SK-N-SH (cell line): ENCODE measurements around the gene DGUOK. TPM values are rescaled to one million over a fixed set of nuclear protein-coding genes. Genes with fewer than 3 reads are reported as not detected.

Source experiments
- CTCF ChIA-PET: fragments of 300-600, 350-600 bp; formaldehyde crosslinking; extraction: SDS; loops from one replicate; lab custom pipeline; 2021; lab: Yijun Ruan, JAX
- POLR2A ChIA-PET: fragments of 350-600 bp; sonication (Branson Sonifier 250); formaldehyde crosslinking; extraction: SDS; loops from one replicate; lab custom pipeline; 2020; ENCODE audit warnings: antibody characterized with exemption, inconsistent platforms; lab: Yijun Ruan, JAX
- DNase-seq: peaks from one replicate; pipeline ENCODE4 v3.0.0; 2012
- H2AFZ ChIP-seq: fragments of 200-600 bp; sonication (generic); 2 replicates; pipeline ENCODE4 v1.8.1; 2016; ENCODE audit warnings: antibody characterized with exemption, mild to moderate bottlenecking, low read depth
- H3F3A ChIP-seq: fragments of 200-600 bp; sonication (generic); replicated peaks from 2 replicates; pipeline ENCODE3; 2016; ENCODE audit warnings: antibody characterized with exemption, mild to moderate bottlenecking; ENCODE audit not compliant: insufficient read depth
- H3K27ac ChIP-seq, 2 experiments: fragments of 200-500 bp in 1 of 2; fragments of 200-600 bp in 1 of 2; sonication (Bioruptor generic) in 1 of 2; sonication (generic), shearing (Covaris generic) in 1 of 2; 2 replicates each; pipeline versions ENCODE4 v1.5.1 to v1.6.1; 2014 to 2016; ENCODE audit warnings: low read depth in 2 of 2, inconsistent platforms in 1 of 2, low read length in 1 of 2, mild to moderate bottlenecking in 1 of 2, mixed read lengths in 1 of 2
- H3K27me3 ChIP-seq: fragments of 200-600 bp; sonication (generic), shearing (Covaris generic); 2 replicates; pipeline ENCODE4 v1.6.1; 2016; ENCODE audit warnings: mixed run types; ENCODE audit not compliant: insufficient read depth
- H3K36me3 ChIP-seq, 2 experiments: fragments of 200-500 bp in 1 of 2; fragments of 200-600 bp in 1 of 2; sonication (Bioruptor generic) in 1 of 2; sonication (generic) in 1 of 2; replicated peaks in 1 of 2; 2 replicates each; pipeline versions ENCODE3 to v1.5.1; 2014 to 2016; ENCODE audit warnings: low read length in 1 of 2, mild to moderate bottlenecking in 1 of 2; ENCODE audit not compliant: insufficient read depth in 2 of 2, control insufficient read depth in 1 of 2
- H3K4me1 ChIP-seq, 2 experiments: fragments of 200-500 bp in 1 of 2; fragments of 200-600 bp in 1 of 2; sonication (Bioruptor generic) in 1 of 2; sonication (generic), shearing (Covaris generic) in 1 of 2; 2 replicates each; pipeline versions ENCODE4 v1.5.1 to v1.6.1; 2014 to 2016; ENCODE audit warnings: low read depth in 1 of 2, low read length in 1 of 2, mixed run types in 1 of 2; ENCODE audit not compliant: insufficient read depth in 2 of 2, control insufficient read depth in 1 of 2
- H3K4me2 ChIP-seq: fragments of 200-600 bp; sonication (generic), shearing (Covaris generic); 2 replicates; pipeline ENCODE4 v1.6.1; 2017; ENCODE audit warnings: mixed run types
- H3K4me3 ChIP-seq, 2 experiments: fragments of 200-500 bp in 1 of 2; fragments of 200-600 bp in 1 of 2; sonication (Bioruptor generic) in 1 of 2; sonication (generic), shearing (Covaris generic) in 1 of 2; 2 replicates each; pipeline versions ENCODE4 v1.5.1 to v1.8.1; 2014 to 2016; ENCODE audit warnings: low read depth in 2 of 2, inconsistent platforms in 1 of 2, low read length in 1 of 2, mild to moderate bottlenecking in 1 of 2, mixed read lengths in 1 of 2, moderate library complexity in 1 of 2
- H3K79me2 ChIP-seq: fragments of 200-600 bp; sonication (generic); 2 replicates; pipeline ENCODE4 v1.8.1; 2017; ENCODE audit warnings: mild to moderate bottlenecking; ENCODE audit not compliant: insufficient read depth
- H3K9ac ChIP-seq: fragments of 200-600 bp; sonication (generic); 2 replicates; pipeline ENCODE4 v1.6.1; 2017; ENCODE audit warnings: mixed run types
- H3K9me2 ChIP-seq: fragments of 200-600 bp; sonication (generic); 2 replicates; pipeline ENCODE4 v1.6.1; 2017; ENCODE audit warnings: mixed run types
- H3K9me3 ChIP-seq: fragments of 200-600 bp; sonication (generic); 2 replicates; pipeline ENCODE4 v1.6.1; 2017; ENCODE audit warnings: mixed run types, mild to moderate bottlenecking, moderate library complexity
- H4K20me1 ChIP-seq: fragments of 200-600 bp; sonication (generic); 2 replicates; pipeline ENCODE4 v1.6.1; 2017; ENCODE audit warnings: mild to moderate bottlenecking, mixed run types; ENCODE audit not compliant: insufficient read depth
- EZH2phosphoT487 ChIP-seq: fragments of 200-600 bp; sonication (generic); IDR thresholded peaks from 2 replicates; pipeline ENCODE4 v1.6.1; 2017; ENCODE audit warnings: low read depth, mixed run types, mild to moderate bottlenecking, antibody characterized with exemption, moderate library complexity, borderline replicate concordance
- FOXM1 ChIP-seq: IDR thresholded peaks from 2 replicates; pipeline ENCODE4 v1.4.0; 2012; ENCODE audit warnings: low read depth, mild to moderate bottlenecking
- GATA2 ChIP-seq: sonication (generic); formaldehyde crosslinking; IDR thresholded peaks from 2 replicates; pipeline ENCODE4 v1.5.0; 2020; ENCODE audit warnings: mild to moderate bottlenecking, missing genetic modification reagents
- IRF3 ChIP-seq: fragments of 150-350 bp; IDR thresholded peaks from 2 replicates; pipeline ENCODE4 v1.6.1; 2016; ENCODE audit warnings: mild to moderate bottlenecking, low read depth, low read length
- JUND ChIP-seq: IDR thresholded peaks from 2 replicates; pipeline ENCODE4 v1.4.0; 2012
- PBX3 ChIP-seq: IDR thresholded peaks from 2 replicates; pipeline ENCODE4; 2012
- POLR2AphosphoS5 ChIP-seq: IDR thresholded peaks from 2 replicates; pipeline ENCODE4 v1.6.1; 2012; ENCODE audit warnings: low read depth, low read length
- RFX5 ChIP-seq: IDR thresholded peaks from 2 replicates; pipeline ENCODE4 v1.6.1; 2012; ENCODE audit warnings: mild to moderate bottlenecking, improper control_type of control experiment, low read length
- RXRA ChIP-seq: IDR thresholded peaks from 2 replicates; pipeline ENCODE4 v1.4.0; 2012; ENCODE audit warnings: low read depth, mild to moderate bottlenecking, borderline replicate concordance
- SIN3A ChIP-seq: IDR thresholded peaks from 2 replicates; pipeline ENCODE4 v1.6.1; 2012; ENCODE audit warnings: low read depth, mild to moderate bottlenecking, low read length, moderate library complexity, borderline replicate concordance
- TEAD4 ChIP-seq: IDR thresholded peaks from 2 replicates; pipeline ENCODE4 v1.4.0; 2012; ENCODE audit warnings: mild to moderate bottlenecking, borderline replicate concordance; ENCODE audit not compliant: insufficient read depth
- USF1 ChIP-seq: IDR thresholded peaks from 2 replicates; pipeline ENCODE4 v1.4.0; 2012; ENCODE audit warnings: low read depth, borderline replicate concordance
- ZBTB33 ChIP-seq: IDR thresholded peaks from 2 replicates; pipeline ENCODE4 v1.4.0; 2012; ENCODE audit warnings: low read depth, borderline replicate concordance
- WGBS: methylation state at CpG from one replicate; pipeline ENCODE4 v1.1.6; 2017; ENCODE audit warnings: low lambda C conversion rate; 5-methylcytosine and 5-hydroxymethylcytosine counted together
- polyA plus RNA-seq, 3 experiments: library from polyadenylated mRNA; depleted of rRNA; stranded (reverse); fragments of >200 nt; gene quantifications; 2 replicates each; pipeline ENCODE4 v1.2.3, GENCODE V29; 2012

The DGUOK gene
- polyA plus RNA-seq, 1 of the 3 experiments (the other 2 are of a cell fraction) = 122 TPM

GRCh38 chr2:73999881-74000597 lies 73.4 kb downstream of the DGUOK start:
- Histone ChIP-seq H3K9me3 (no peaks in the 10 kb centered on the region), H3K9me2 (no peaks in the 10 kb centered on the region), H3K9ac (no peak overlapping the region), H3K36me3 (no peaks in the 10 kb centered on the region)
- POLR2A ChIA-PET = interaction anchor here (1.1 kb wide), 1 partner anchor 13 kb away, joined by 5 read pairs; no protein-coding TSS in a partner anchor
- TF ChIP-seq POLR2AphosphoS5 (no peak), RXRA (no peak)
- TF ChIP-seq, all 33 proteins: peak for 0
- Histone ChIP-seq H4K20me1 (peaks cover 44% of the 10 kb centered on the region), H3K4me1 (peaks cover 18 to 28% of the 10 kb centered on the region in 2 experiments; a peak in 2 of 4 replicates), H3K79me2 (peaks cover 5% of the 10 kb centered on the region; the same call in 1 of the 2 replicates), H3K27me3 (no peaks in the 10 kb centered on the region), H2AFZ (no peak overlapping the region), H3F3A (no peaks in the 10 kb centered on the region), H3K4me2 (no peak overlapping the region), H3K4me3 (no peak overlapping the region), H3K27ac (no peak overlapping the region)
- WGBS = 80% methylated on average over 7 of the region's 10 CpGs
- DNase-seq = no peak
- CTCF ChIA-PET = interaction anchor here (0.9 to 1.5 kb wide), 2 partner anchors 12 to 13 kb away, joined by 3 to 5 read pairs; no protein-coding TSS in a partner anchor

GRCh38 chr2:74000666-74001065 lies 74.0 kb downstream of the DGUOK start:
- CTCF ChIA-PET = interaction anchor here (0.9 to 1.5 kb wide), 2 partner anchors 11 to 13 kb away, joined by 3 to 5 read pairs; no protein-coding TSS in a partner anchor
- Histone ChIP-seq H3K4me1 (peaks cover 18 to 33% of the 10 kb centered on the region in 2 experiments; a peak in 2 of 4 replicates), H2AFZ (no peak overlapping the region), H4K20me1 (peaks cover 44% of the 10 kb centered on the region), H3K9me3 (no peaks in the 10 kb centered on the region), H3K27ac (no peak overlapping the region), H3K4me2 (no peak overlapping the region), H3K36me3 (peaks cover 0 to 5% of the 10 kb centered on the region in 2 experiments), H3K9ac (no peak overlapping the region), H3F3A (no peaks in the 10 kb centered on the region), H3K27me3 (no peaks in the 10 kb centered on the region), H3K79me2 (peaks cover 5% of the 10 kb centered on the region; the same call in 1 of the 2 replicates), H3K4me3 (no peak overlapping the region), H3K9me2 (no peaks in the 10 kb centered on the region)
- WGBS = 96% methylated on average over 5 of the region's 5 CpGs
- no peak for TF ChIP-seq GATA2 (CRISPR knock-in tag)
- no peak for TF ChIP-seq USF1
- no peak for TF ChIP-seq SIN3A
- TF ChIP-seq JUND = no peak
- TF ChIP-seq ZBTB33 = no peak
- TF ChIP-seq TEAD4 = no peak
- no peak for TF ChIP-seq IRF3
- TF ChIP-seq RXRA = no peak
- no peak for TF ChIP-seq PBX3
- TF ChIP-seq FOXM1 = no peak
- no peak for TF ChIP-seq RFX5
- no peak for TF ChIP-seq EZH2phosphoT487
- POLR2A ChIA-PET = interaction anchor here (1.1 to 1.4 kb wide), 2 partner anchors 14 to 178 kb away, joined by 3 to 5 read pairs; partner anchors contain the start of gene MOB1A
- DNase-seq = no peak
